Right lobe of liver (tissue), 4 donors: ENCODE data around the gene WDR45B.
"Not testable (repeated sequence)": the region's sequence is repeated elsewhere in the genome, so short reads cannot be mapped to it uniquely, and the experiment has no call there.

Experiments used
- CTCF ChIP-seq, 4 donors: fragments of 200-600 bp in 3 of 4; fragments of 450-650 bp in 1 of 4; IDR thresholded peaks; one replicate each; pipeline versions ENCODE4 v1.5.1 to v1.8.0; 2016 to 2022; ENCODE audit warnings: antibody characterized with exemption in 4 of 4, mild to moderate bottlenecking in 2 of 4
- POLR2A ChIP-seq: fragments of 450-650 bp; IDR thresholded peaks from one replicate; pipeline ENCODE4 v1.6.1; 2017; ENCODE audit warnings: antibody characterized with exemption, mild to moderate bottlenecking
- donor health status: DM: no; HTN: no; CAD: no.
- donor health status: DM: no; HTN: no; CAD: no.
- donor health status: DM: no; HTN: yes; CAD: no.

GRCh38 chr17:82579969-82580368 is 68.3 kb downstream of the WDR45B start:
- not testable (repeated sequence) for TF ChIP-seq CTCF (IDR thresholded peaks at IDR 0.05); POLR2A
